Activated CD4-positive, alpha-beta T cell treated with anti-CD3 and anti-CD28 coated beads, Interleukin-10, Interleukin-2, amounts not matched to agents 100 ng/mL and 50 ng/mL, durations not matched to agents 16 hours and 8 hours (primary cell): ENCODE results near the gene MARCHF3.
"Not testable (repeated sequence)": the region's sequence is repeated elsewhere in the genome, so short reads cannot be mapped to it uniquely, and the experiment has no call there.

ENCODE experiments used
- DNase-seq: peaks from one replicate; pipeline ENCODE4 v3.0.0-alpha.2; 2020

MARCHF3 gene

DNA sequence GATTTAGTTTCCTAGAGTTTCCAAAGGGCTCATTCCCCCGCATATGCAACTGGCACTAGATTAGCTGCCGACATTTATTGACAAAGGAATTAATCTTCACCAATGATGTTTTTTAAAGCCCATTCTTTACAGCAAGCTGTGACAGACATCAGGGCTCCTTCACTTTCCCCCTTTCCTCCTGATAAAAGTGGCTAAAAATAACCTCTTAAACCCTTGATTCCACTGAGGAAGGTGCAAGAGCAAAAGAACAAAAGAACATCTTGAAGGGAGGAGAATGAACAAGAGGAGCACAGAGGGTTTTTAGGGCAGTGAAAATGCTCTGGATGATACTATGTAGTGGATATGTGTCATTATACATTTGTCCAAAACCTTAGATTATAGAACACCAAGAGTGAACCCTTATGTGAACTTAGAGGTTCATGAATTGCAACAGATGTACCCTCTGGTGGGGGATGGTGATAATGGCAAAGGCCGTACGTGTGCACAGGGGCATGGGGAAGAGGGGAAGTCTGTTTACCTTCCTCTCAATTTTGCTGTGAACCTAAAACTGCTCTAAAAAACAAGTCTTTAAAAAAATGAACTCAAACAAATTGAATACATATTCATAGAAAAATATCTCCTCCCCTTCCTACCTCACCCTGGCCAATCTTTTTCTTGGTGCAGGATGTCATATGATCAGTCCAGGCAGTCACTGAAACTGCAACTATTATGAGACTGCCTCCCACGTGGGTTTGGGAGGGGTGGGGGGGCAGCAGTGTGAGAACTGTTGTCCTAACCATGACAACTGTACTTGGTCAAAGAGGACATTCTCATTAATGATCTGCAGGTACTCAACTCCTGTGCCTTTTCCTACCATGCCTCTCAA lies 83.0 kb downstream of the MARCHF3 start:
- no peak for DNase-seq

GRCh38 chr5:126942908-126943307 lies 87.5 kb downstream of the MARCHF3 start:
- DNase-seq: not testable (repeated sequence)

- no peak for DNase-seq
These were observed 89.0 kb downstream of the MARCHF3 start for GRCh38 chr5:126941403-126941802.

DNA sequence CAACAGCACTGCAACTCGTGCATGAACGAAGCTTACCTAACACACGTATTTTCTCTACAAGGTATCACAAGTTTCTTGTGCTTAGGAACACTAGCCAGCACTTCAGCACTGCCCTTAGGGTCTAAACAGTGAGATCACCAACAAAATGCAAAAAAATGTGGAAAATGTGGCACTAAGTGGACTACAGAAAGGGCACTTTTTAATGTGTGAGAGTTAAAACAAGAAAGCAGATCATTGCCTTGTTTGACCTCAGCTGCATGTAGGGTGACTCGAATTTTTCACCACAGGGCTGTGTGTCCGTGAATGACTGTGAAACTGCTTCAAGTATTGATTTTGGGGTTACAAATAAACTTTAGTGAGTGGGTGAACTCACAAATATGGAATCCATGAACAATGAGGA lies 90.5 kb downstream of the MARCHF3 start:
- DNase-seq: no peak

- no peak for DNase-seq
These were observed 91.9 kb downstream of the MARCHF3 start for GRCh38 chr5:126938466-126938865.

DNA sequence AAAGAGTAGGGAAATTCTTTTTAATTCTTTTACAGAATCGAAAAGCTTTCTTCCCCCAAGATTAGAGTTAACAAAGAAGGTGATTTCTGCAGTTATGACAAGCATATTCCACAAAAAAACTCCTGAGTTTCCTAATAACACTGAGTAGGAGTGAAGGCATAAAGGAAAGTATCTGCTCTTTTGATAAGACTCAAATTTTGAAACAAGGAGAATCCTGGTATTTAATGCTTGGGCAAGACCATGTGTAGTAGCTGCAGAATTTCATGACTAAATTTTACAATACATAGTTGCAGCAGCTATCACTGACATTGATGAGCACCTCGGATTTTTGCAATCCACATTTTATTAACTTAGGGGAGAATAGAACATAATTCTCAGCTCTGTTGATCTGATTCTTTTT lies 92.6 kb downstream of the MARCHF3 start:
- DNase-seq: no peak

DNA sequence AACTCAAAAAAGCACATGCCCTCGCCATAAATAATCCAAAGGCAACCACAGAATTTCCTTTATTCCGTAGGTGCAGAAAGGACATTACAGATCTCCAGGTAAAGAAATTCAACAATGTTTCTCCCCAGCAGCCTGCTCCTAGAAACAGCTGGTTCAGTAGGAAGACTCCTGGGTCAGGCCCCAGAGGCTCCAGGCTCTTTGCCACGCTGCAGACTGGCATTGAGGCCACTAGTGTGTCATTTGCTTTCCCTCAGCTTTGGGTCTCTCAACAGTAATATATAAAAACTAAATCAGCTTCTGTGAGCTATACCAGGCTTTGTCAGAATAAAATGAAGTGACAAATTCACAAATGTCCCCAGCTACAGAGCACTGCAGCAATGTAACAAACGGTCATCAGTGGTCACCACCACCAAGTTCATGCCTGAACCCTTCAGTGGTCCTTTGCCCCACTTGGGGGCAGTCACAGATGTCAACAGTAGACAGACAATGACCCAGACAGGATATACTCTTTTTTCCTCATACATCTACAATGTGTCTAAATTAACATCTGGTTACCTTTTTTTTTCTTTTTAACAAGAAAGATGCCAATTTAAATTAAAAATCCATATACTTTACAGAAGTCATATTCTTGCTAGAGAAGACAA lies 93.5 kb downstream of the MARCHF3 start:
- DNase-seq: no peak

DNA sequence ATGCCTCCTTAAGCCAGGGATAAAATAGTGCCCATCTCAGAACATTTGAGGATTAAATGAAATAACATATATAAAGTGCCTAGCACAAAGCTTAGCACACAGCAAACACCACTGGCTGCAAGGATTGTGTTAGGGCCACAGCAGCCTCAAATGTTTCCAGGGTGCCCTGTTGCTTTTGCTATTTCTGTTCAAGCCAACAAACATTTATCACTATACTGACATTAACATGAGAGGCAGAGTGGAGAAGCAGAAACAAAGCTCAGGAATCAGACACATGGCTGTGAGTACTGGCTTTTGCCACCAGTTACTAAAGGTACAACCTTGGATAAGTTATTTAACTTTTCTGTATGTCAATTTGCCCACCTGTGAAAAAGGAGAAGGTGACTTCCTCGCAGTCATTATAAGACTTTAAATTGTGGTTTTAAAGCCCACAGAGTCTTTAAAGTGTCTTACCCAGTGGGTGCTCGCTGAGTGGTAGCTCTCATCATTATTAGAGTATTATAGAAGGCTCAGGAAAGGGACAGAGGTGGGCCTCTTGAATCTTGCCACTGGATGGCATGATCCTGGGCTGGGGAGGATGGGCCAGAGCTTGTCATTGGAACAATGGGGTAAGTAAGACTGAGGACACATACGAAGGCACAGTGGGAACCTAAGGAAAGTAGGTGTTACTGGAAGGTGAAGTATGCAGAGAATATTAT lies 98.2 kb downstream of the MARCHF3 start:
- DNase-seq: no peak

DNA sequence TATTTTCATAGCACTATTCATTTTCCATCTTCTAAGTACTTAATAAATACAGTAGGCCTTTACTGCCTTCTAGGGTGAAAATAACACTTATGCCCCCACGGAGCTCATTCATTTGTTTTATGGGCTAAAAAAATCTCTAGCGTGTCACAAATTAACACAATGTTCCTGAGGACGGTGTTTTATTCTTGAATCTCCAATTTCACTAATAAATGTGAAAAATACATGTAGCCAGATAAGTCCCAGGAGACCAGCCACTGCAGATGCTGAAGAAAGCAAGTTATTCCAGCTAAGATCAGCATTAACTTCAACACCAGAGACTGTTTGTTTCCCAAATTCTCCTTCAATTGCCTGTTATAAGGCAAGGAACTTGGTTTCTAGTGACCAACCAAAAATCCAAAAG lies 102.3 kb downstream of the MARCHF3 start:
- DNase-seq: no peak

DNA sequence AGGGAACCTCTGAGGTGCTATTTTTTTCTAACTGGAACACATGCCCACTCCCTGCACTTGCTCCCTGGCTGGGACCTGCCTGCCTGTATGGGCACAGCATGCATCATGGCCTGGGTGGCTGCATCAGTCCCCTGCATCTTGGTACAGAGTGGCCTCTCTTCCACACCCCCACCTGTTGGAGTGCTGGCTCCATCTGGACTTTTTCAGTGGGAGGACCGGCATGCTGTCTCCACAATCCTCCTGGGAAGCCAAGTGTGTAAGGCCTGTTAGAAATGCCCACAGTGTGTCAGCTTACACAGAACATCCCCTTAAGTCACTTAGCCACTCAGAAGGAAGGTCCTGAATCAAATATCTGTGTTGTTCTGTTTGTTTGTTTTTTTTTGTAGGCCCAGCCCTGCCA lies 102.9 kb downstream of the MARCHF3 start:
- no peak for DNase-seq

- DNase-seq: no peak
These were observed 104.2 kb downstream of the MARCHF3 start for GRCh38 chr5:126926187-126926586.

GRCh38 chr5:126925482-126925881 lies 104.9 kb downstream of the MARCHF3 start:
- DNase-seq: no peak

DNA sequence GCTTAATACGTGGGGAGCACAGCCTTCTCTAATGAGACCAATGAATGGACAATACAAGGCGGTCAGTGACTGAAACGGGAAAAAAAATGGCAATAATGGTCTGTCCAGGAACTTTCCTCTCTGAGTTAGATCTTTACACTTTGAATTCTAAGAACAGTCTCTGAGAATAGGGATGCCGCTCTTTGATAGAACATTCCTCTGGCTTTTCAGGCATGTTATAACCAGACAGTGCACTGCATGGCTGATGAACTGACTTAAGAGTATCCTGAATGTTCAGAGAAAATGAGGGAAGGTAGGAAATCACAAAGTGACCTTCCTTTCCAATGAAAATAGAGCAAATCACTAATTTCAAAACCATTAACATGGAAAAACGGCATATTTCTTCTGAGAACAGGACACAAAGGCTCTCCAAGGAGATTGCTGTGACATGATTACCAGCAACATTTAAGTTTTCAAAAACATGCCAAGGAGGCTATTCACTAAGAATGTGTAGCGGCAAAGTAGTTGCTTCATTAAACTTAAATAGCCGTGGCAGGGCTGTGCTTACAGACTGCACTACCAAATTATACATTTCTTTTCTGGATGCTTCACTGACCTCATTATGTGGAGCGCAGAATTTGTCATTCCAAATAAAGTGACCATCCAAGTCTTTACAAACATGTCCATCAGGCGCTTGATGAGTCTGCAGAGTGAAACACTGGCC lies 105.9 kb downstream of the MARCHF3 start:
- DNase-seq: no peak

- no peak for DNase-seq
These were observed 108.9 kb downstream of the MARCHF3 start for GRCh38 chr5:126921241-126922091.

DNA sequence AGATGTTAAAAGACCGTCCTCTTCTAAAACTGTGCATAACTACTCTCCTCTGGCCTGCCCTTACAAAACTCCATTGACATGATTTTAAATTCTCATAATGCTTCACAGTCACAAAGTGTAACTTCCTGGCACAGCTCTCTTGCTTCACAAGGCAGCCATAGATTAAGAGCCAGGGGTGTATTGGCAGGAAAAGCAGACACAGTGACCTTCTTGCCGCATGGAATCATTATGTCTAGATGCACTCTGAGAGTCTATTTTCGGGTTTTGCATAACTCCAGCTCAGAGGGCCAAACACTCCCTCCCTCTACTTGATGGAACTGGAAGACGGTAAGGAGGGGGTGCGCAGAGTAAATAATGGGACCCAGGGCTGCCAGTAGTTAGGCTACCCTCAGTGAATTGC lies 110.1 kb downstream of the MARCHF3 start:
- no peak for DNase-seq

DNA sequence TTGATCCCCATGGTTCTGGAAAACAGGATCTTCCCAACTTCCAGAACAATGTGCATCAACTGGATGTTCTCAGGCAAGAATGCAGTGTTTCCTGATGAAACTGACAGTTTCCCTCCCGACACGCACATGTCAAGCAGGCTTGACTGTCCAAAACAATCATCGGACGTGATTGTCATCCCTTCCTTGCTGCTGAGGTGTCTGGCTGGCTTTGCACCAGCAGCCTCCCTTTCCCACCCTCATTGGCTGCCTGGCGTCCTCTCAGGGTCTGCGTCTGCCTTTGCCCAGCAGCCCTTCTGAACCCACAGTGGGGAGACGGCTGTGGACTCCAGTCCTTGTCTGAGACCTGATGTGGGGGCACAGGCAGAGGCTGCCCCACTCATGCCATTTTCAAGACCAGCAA lies 110.8 kb downstream of the MARCHF3 start:
- DNase-seq: no peak

DNA sequence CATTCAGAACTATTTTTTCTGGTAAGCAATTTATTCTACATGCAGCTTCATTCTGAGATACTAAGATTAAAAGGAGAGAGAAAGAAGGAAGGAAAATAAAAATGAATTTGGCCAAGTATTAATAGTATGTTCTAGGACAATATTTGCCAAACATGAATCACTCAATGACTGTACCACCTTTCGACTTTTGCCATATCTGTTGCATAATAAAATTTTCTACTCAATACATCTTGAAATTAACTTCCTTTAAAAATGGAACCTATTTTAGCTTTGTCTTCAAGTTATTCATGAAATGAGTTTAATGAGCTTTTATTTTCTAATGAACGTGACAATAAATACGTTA lies 111.8 kb downstream of the MARCHF3 start:
- no peak for DNase-seq

DNA sequence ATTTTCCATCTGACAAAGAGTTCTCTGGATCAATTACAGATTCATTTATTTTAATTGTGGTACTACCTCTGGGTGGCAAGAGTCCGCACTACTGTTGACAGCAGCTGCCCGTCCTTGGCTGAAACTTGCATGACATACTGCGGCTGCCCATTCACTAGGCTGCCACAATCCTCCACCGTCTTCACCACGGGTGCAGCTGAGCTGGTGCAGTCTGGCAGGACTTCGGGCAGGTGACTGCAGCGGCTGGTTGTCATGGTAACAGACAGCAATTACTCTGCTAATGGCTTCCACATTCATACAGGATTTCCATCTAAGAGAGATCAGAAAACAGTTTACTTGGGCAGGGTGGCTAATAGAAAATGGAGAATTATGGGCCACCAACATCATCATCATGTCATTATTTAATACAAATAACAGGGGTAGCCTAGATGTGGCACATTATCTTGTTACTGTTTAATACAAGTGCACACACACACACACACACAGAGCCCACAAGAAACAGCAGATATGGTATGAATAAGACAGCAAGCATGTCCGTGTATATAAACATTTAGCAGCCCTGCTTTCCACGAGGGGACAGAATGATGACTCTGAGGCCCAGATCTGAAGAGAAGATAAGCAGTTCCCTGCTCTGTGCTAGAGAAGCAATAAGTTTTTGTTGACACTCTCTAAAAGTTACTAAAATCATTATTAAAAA lies 112.3 kb downstream of the MARCHF3 start:
- DNase-seq: no peak

DNA sequence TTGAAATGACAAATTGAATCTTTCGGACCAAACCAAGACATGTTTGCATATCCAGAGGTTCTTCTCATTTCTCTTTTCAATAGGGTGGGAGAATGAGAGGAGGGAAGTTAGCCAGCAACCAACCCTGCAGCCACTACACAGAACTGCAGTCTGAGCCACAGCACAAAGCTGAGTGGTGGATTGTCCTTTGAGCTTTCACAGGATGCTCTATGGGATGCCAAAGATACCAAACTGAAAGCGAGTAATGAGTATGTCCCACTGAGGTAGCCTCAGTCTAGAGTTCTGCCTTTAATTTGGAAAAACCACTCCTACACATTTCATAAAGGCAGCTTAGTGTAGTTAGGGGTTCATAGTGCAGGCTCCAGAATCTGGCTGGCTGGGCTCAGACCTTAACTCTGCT lies 114.9 kb downstream of the MARCHF3 start:
- no peak for DNase-seq

DNA sequence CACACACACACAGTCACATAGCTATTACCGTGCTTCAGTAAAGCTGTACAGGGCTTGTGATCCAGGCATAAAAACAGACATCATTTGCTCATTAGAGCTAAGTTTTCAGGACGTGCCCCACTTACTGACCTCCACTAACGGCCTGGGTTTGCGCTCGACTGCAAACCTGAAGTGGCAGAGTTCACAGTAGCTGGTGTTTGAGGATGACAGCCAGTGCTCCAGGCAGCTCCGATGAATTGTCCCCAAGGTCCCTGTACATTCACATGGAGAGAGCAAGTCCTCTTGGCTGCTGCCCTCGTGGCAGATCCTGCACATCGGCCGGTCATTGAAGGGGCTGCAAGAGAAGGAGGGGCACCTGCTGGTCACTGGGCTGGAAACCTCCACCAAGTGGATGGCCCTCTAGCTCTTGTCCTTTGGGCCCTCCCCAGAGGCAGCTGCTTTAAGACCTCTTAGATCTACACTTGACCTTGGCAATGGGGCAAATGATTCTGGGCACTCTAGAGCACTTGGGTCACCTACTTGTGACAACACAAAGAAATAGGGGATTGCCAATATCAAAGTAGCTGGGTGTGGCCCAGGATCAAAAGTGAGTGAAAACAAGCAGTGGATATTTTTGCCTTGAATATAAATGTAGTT lies 115.4 kb downstream of the MARCHF3 start:
- no peak for DNase-seq

GRCh38 chr5:126912616-126913200 lies 117.7 kb downstream of the MARCHF3 start:
- no peak for DNase-seq
